Fibroblast of pulmonary artery (primary cell): ENCODE measurements around the gene CNOT1.
"Not testable (repeated sequence)": the region's sequence is repeated elsewhere in the genome, so short reads cannot be mapped to it uniquely, and the experiment has no call there.

ENCODE experiments used
- DNase-seq: peaks from one replicate; pipeline ENCODE4 v3.0.0-alpha.2; 2010; ENCODE audit warnings: low read depth
- H3K4me3 ChIP-seq: replicated peaks from 2 replicates; pipeline ENCODE4 v1.5.1; 2011; ENCODE audit warnings: low read depth, mild to moderate bottlenecking, control low read depth, low read length, moderate library complexity
- TF ChIP-seq, protein P1 (sequence below): IDR thresholded peaks from 2 replicates; pipeline ENCODE4 v1.5.1; 2011; ENCODE audit warnings: mild to moderate bottlenecking, control low read depth, low read length, inconsistent platforms; ENCODE audit errors: missing control alignments

The CNOT1 gene

GRCh38 chr16:58582133-58582532 lies 47.5 kb downstream of the CNOT1 start:
- H3K4me3 ChIP-seq, result no peak overlapping the region
- no peak for DNase-seq
- TF ChIP-seq, protein P1, sequence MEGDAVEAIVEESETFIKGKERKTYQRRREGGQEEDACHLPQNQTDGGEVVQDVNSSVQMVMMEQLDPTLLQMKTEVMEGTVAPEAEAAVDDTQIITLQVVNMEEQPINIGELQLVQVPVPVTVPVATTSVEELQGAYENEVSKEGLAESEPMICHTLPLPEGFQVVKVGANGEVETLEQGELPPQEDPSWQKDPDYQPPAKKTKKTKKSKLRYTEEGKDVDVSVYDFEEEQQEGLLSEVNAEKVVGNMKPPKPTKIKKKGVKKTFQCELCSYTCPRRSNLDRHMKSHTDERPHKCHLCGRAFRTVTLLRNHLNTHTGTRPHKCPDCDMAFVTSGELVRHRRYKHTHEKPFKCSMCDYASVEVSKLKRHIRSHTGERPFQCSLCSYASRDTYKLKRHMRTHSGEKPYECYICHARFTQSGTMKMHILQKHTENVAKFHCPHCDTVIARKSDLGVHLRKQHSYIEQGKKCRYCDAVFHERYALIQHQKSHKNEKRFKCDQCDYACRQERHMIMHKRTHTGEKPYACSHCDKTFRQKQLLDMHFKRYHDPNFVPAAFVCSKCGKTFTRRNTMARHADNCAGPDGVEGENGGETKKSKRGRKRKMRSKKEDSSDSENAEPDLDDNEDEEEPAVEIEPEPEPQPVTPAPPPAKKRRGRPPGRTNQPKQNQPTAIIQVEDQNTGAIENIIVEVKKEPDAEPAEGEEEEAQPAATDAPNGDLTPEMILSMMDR, result no peak

DNA sequence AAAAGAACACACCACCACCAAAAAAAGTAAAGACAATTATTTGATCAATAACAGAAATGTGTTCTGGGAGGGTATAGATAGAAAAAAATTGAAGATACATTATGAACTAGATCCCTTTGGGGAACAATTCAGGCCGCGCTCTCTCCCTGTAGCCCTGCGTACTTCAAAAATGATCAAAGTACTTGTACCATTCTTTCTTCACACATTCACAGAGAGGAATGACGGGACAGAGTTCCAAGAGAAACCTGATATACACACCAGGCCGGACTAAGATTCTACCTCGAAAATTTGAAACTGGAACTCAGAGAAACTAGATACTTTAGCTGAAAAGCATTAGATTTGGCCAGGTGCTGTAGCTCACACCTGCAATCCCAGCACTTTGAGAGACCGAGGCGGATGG lies 50.0 kb downstream of the CNOT1 start:
- TF ChIP-seq, protein P1, result no peak
- DNase-seq, result no peak
- H3K4me3 ChIP-seq, result no peak overlapping the region

- TF ChIP-seq, protein P1, result no peak
- no peak for DNase-seq
- no peak overlapping the region for H3K4me3 ChIP-seq
Measured at GRCh38 chr16:58578642-58579041, 51.0 kb downstream of the CNOT1 start.

- TF ChIP-seq, protein P1, result no peak
- DNase-seq, result no peak
- H3K4me3 ChIP-seq, result no peak overlapping the region
Measured at GRCh38 chr16:58577141-58577540, 52.5 kb downstream of the CNOT1 start.

DNA sequence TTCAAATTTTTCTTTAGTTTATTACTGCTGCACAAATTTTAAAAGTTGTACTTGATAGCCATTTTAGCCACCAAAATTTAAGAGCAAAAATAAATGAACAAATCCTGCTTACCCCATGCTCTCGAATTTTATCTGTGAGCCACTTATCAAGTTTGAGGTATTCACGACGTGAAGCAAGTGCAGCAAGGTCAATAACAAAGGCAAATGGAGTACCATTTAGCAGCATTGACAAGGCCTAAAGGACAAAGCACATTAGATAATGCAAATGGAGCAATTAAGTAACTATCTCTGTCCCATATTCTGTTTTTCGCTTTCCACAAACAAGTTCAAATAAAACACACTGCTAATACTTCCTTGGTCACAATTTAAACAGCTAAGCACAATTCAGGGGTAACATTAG lies 54.7 kb downstream of the CNOT1 start:
- TF ChIP-seq, protein P1, result no peak
- no peak for DNase-seq
- H3K4me3 ChIP-seq, result no peak overlapping the region

- not testable (repeated sequence) for H3K4me3 ChIP-seq, DNase-seq
Measured at GRCh38 chr16:58565697-58566096, 63.9 kb downstream of the CNOT1 start.

DNA sequence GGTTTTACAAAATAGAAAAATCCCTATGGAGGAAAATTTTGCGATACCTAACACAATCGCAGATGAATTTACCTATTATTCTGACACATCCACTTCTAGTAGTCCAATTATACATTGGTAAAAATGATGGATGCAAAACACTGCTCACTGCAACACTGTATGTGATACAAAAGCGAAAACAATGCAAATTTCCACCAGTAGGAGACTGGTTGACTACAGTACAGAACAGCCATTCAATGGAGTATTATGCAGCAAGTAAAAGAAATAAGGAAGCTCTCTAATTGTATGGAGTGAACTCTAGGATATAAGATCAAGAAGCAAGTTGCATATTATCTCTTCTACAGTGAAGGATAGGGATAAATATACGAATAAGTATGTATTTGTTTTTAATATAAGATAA lies 65.9 kb downstream of the CNOT1 start:
- DNase-seq, result no peak
- TF ChIP-seq, protein P1, result no peak
- no peak overlapping the region for H3K4me3 ChIP-seq

- TF ChIP-seq, protein P1, result no peak
- DNase-seq, result peak; percentile 75
- H3K4me3 ChIP-seq, result no peak overlapping the region
Measured at GRCh38 chr16:58563235-58563634, 66.4 kb downstream of the CNOT1 start.
